ENCODE measurements around the gene MAML2. TPM values are rescaled to one million over a fixed set of nuclear protein-coding genes. Genes with fewer than 3 reads are reported as not detected.
"Not testable (repeated sequence)": the region's sequence is repeated elsewhere in the genome, so short reads cannot be mapped to it uniquely, and the experiment has no call there.

MAML2 gene
- total RNA-seq, 1 experiment from 2014 or later = 0.82 TPM

DNA sequence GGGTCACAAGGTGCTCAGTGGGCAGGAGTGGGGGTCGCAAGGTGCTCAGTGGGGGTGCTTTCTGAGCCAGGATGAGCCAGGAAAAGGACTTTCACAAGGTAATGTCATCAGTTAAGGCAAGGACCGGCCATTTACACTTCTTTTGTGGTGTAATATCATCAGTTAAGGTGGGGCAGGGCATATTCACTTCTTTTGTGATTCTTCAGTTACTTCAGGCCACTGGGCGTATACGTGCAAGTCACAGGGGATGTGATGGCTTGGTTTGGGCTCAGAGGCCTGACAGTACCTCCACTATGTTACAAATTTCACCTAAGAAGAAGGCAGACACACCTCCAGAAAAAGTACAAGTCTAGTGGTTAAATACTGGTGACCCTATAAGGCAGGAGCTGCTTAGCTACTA, 162.1 kb downstream of the MAML2 start:
- H3K36me3 ChIP-seq, H3K9me3 ChIP-seq, H3K4me3 ChIP-seq, H3K27me3 ChIP-seq, DNase-seq: not testable (repeated sequence)

DNA sequence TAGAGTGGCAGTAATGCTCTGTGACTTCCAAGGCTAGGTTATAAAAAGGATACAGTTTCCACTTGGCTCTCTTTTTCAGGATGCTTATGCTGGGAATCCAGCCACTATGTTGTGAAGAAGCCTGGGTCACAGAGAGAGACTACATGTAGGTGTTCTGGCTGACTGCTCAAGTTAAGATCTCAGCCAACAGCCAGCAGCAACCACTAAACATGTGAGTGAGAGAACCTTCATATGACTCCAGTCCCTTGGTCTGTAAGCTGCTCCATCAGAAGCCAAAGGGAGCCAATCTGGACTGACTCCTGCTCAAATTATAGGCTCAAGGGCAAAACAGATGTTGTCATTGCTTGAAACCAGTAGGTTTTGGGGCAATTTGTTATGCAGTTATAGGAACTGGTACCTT, 162.7 kb downstream of the MAML2 start:
- Histone ChIP-seq H3K4me3 (no peak overlapping the region), H3K9me3 (no peaks in the 10 kb centered on the region), H3K27me3 (no peaks in the 10 kb centered on the region), H3K36me3 (no peaks in the 10 kb centered on the region)
- no peak for DNase-seq

DNA sequence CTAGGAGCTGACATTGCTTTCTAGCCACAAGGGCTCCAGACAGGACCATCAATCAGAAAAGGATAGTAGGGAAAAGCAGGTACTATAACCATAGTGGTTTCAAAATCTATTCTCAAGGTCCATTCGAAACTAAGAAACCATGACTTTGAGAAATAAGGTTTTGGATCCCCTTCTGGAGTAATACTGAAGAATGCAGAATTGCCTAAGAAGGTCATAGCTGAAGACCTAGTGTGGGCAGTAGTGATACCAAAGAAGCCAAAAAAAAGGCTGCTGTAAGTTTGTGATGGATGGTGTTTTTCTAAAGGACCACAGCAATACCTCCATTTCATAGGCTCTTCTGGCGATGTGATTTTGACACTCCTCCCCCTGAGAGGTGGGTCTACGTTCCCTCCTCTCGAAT, 163.1 kb downstream of the MAML2 start:
- H3K9me3 ChIP-seq = no peaks in the 10 kb centered on the region
- H3K36me3 ChIP-seq = no peaks in the 10 kb centered on the region
- no peaks in the 10 kb centered on the region for H3K27me3 ChIP-seq
- no peak overlapping the region for H3K4me3 ChIP-seq
- DNase-seq = no peak

DNA sequence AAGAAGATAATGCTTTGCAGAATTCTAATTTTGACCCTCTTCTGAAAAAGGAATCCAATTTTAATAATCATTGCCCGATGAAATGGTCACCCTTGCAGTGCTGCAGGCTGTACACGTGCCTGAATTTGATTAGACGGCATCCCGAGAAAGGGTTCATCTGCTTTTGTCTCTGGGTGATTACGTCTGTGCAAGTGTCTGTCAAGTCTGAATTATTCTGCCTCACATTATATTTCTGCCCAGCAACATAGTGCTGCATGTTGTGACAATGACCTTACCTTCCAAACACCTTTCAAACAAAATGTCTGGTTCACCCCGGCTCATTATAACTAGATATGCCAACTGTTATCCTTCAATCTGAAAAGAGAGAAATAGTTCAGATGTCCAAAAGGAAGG, 164.1 kb downstream of the MAML2 start:
- Histone ChIP-seq H3K27me3 (no peaks in the 10 kb centered on the region), H3K4me3 (no peak overlapping the region), H3K9me3 (no peaks in the 10 kb centered on the region), H3K36me3 (no peaks in the 10 kb centered on the region)
- no peak for DNase-seq

DNA sequence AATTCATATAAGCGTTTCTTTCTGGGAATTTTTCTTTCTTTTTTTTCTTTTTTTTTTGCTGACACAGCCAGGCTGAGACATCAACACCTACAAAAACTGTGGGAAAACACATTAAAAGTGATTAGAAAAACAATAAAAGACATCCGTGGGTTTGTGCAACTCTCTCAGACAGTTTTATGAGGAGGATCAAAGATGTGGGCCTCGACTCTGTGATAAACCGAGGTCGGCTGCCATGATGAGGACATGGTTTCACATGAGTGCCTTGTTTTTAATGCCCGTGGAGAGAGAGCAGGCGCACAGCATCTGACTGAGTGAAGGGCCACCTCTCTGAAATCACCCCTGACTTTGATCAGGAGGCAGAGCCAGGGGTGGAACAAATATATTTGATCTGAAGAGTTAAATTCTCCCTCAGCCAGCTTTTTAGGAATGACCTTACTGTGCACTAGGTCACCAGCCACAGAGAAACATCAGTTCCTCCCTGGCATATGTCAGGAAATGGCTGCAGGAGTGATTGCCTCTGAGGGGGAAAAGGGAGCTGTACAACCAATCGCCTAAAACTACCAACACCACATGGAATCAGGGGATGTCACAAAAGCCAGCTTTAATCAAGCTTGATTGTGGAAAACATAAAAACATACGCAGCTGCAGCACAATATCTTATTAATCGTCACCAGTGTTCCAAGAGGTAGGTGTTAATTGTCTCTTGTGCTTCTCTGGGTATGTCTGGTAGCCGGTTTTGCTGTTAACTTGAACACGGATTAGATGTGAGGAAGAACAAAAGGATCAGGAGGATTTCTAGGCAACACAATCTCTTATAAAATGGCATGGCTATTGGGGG, 164.7 kb downstream of the MAML2 start:
- Histone ChIP-seq H3K27me3 (no peaks in the 10 kb centered on the region), H3K4me3 (no peak overlapping the region), H3K36me3 (no peaks in the 10 kb centered on the region), H3K9me3 (no peaks in the 10 kb centered on the region)
- DNase-seq = no peak

DNA sequence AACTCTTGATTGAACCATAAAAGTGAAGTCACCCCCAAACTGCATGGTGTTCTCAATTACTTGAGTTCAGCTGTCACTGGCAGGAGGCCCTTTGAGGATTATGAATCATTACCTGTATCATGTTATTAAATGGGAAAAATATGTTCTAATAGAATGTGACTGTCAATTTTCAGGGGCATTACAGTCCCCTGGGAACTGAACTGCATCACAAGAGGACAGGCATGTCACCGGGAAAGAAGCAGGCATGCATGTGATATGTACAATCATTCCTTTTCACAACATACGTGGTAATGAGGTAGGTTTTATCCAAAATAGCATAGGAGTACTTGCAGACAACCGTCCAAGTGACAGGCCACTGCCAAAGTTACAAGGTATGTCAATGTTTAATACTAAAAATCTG, 165.8 kb downstream of the MAML2 start:
- Histone ChIP-seq H3K27me3 (no peaks in the 10 kb centered on the region), H3K9me3 (no peaks in the 10 kb centered on the region)
- no peak for DNase-seq

DNA sequence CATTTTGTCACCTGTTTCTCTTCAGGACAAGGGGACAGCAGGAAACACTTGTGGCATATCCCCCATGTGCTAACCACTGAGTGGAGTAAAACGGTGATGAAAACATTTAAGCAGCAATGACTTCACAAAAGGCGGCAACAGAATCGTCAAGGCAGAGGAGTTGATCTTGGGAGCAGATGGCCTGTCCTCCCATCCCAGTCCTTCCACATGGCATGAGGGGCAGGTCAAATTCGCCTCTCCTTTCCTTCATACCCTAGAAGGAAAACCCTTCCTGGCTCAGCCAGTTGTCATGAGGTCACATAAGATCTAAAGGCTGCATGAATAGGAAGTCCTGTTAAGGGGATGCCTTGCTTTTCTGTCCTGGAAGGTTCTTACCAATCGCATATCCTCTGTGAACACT, 169.1 kb downstream of the MAML2 start:
- no peaks in the 10 kb centered on the region for H3K27me3 ChIP-seq
- DNase-seq = no peak
- no peak overlapping the region for H3K4me3 ChIP-seq
- no peaks in the 10 kb centered on the region for H3K36me3 ChIP-seq
- no peaks in the 10 kb centered on the region for H3K9me3 ChIP-seq

More for the DNA sequence above, 165.8 kb downstream of the MAML2 start:
- Histone ChIP-seq H3K4me3 (no peak overlapping the region), H3K36me3 (no peaks in the 10 kb centered on the region)

DNA sequence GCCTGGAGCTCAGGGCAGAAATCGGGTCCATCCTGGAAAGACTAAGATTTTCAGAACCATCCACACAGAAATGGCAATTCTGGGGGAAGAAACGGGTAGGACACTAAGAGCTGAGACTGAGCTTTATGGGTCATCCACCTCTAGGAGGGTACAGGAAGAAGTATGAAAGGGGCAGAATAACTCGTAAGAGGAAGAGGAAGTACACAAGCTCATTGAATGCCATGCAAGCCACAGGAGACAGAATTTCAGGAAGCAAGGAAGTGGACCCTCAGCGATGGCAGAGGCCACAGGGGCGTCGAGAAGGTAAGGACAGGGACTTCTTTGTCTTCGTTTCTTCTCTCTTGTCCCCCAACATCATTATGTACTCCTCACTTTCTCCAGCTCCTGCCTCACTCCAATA, 169.6 kb downstream of the MAML2 start:
- no peak for DNase-seq
- Histone ChIP-seq H3K9me3 (no peaks in the 10 kb centered on the region), H3K36me3 (no peaks in the 10 kb centered on the region), H3K27me3 (no peaks in the 10 kb centered on the region), H3K4me3 (no peak overlapping the region)

DNA sequence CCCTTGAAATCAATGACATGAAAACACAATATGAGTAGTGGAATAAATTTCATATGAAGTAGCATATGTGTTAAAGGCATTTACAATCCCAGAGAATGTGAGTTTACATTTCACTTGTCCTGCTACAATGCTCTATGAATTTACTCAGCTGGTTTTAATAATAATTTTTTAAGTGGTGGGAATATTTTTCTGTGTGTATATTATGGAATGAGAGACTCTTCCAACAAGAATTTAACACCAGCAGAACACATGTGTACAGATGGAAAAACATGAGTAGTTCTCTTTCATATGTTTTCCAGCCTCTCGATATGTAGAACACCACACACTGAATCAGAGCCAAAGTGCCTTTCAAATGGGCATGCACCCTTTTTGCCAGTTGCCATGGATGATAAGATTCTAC, 170.4 kb downstream of the MAML2 start:
- no peak for DNase-seq
- Histone ChIP-seq H3K4me3 (no peak overlapping the region), H3K36me3 (no peaks in the 10 kb centered on the region), H3K27me3 (no peaks in the 10 kb centered on the region), H3K9me3 (no peaks in the 10 kb centered on the region)

DNA sequence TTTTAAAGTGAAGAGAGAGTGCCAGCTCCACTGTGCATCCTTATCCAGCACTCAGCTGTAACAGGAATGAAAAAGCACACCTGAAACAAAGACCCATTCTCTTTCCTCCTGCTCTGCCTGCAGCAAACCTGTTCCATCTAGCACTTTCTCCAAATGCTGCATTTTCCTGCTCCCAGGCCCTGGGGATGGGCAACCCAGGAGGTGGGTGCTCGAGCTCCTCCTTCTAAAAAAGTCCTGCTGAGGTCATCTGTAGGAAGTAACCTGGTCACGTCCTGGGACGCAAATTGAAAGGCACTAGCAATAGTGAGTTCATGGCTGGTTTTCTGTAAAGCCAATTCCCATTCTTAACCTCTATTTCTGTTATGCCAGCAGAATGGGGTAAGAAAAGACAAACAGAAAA, 173.7 kb downstream of the MAML2 start:
- no peak for DNase-seq
- Histone ChIP-seq H3K4me3 (no peak overlapping the region), H3K36me3 (no peaks in the 10 kb centered on the region), H3K9me3 (no peaks in the 10 kb centered on the region), H3K27me3 (no peaks in the 10 kb centered on the region)

DNA sequence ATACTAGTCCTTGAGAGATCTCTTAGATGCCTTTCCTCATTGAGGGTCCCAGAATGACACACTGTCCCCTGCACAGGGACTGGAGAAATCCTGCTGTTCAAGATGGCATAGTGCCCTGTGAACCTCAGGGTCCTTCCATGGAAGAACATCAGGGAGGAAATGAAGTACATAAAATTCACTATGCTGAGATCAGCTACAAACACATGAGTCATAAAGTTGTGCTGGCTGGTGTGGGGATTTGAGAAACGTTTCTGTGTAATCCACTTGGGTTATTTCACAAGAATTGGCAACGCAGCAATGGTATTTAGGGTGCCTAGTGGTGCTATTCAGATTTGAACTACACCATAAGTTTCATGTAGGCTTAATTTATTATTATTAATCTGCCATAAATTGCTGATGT, 174.4 kb downstream of the MAML2 start:
- peak; percentile 68 for DNase-seq
- no peaks in the 10 kb centered on the region for H3K36me3 ChIP-seq
- no peaks in the 10 kb centered on the region for H3K27me3 ChIP-seq
- no peak overlapping the region for H3K4me3 ChIP-seq
- no peaks in the 10 kb centered on the region for H3K9me3 ChIP-seq

DNA sequence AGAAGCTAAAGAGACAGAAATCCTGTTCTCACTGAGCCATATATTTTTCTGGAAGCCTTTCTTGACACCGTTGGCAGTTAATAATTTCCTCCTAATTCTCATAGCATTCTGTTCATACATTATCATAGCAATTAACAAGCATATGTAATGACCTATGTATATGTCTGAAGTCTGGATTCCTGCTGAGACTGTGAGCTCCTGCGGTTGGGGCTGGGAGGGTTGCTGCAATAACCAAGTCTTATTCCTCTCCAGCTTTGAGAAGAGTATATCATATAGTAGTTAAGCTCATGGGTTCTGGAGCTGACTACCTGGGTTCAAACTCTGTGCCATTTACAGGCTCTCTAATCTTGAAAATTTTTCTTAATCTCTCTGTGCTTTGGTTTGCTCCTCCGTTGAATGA, 175.2 kb downstream of the MAML2 start:
- no peaks in the 10 kb centered on the region for H3K27me3 ChIP-seq
- no peak for DNase-seq
- no peaks in the 10 kb centered on the region for H3K36me3 ChIP-seq
- H3K4me3 ChIP-seq = no peak overlapping the region
- no peaks in the 10 kb centered on the region for H3K9me3 ChIP-seq

DNA sequence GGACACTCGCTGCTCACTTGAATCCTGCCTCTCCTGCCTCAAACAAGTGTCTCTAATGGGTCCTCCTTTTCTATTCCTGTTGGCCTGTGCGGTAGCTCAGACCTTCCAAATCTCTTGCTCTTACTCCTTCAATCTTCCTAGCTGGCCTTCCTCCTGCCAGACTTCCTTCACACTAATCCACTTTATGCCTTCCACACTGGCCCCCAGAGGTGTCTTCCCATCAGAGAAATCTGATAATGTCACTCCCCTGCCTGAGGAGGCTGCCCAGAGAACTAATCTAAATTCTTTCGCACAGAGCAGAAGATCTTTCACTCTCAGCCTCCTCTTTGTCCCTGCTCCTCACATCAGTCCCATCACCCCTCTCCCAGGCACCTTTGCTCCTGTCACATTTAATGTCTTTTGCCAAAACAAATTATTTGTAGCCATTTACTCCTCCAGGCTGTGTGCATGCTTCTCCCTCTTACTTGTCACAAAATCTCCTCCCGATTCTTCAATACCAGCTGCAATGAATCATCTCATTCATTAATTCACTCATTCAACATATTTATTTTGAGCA, 175.7 kb downstream of the MAML2 start:
- DNase-seq = no peak
- Histone ChIP-seq H3K9me3 (no peaks in the 10 kb centered on the region), H3K4me3 (no peak overlapping the region), H3K36me3 (no peaks in the 10 kb centered on the region), H3K27me3 (no peaks in the 10 kb centered on the region)

DNA sequence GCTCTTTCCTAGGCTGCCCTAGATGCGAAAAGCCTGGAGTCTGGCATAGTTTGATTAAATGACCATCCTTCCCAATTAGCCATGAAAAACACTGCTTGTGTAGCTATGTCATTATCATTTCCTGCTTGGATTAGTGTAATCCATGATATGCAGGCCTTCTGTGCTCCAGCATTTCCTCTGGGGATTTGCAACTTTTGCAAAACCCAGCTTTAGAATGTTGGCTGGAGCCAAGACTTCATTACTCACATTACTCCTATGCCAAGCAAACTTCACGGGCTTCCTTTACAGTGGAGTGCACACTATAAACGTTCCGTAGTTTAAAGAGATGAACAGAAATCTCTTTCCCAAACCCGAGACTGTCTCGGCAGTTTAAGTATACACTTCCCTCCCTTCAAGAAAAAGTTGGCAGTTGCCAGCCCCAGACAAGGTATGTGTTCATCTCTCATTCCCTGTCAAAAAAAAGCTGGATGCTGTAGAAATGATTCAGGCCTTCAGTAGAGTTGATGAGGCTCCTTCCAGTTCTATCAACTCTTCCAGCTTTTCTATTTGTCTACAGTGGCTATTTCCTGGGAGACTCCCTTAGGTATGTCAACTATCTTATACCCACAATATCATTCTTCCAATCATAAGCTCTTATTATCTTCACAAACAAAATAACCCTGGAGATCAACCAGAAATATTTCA, 180.0 kb downstream of the MAML2 start:
- no peak overlapping the region for H3K4me3 ChIP-seq
- no peaks in the 10 kb centered on the region for H3K27me3 ChIP-seq
- peak; percentile 82 for DNase-seq

DNA sequence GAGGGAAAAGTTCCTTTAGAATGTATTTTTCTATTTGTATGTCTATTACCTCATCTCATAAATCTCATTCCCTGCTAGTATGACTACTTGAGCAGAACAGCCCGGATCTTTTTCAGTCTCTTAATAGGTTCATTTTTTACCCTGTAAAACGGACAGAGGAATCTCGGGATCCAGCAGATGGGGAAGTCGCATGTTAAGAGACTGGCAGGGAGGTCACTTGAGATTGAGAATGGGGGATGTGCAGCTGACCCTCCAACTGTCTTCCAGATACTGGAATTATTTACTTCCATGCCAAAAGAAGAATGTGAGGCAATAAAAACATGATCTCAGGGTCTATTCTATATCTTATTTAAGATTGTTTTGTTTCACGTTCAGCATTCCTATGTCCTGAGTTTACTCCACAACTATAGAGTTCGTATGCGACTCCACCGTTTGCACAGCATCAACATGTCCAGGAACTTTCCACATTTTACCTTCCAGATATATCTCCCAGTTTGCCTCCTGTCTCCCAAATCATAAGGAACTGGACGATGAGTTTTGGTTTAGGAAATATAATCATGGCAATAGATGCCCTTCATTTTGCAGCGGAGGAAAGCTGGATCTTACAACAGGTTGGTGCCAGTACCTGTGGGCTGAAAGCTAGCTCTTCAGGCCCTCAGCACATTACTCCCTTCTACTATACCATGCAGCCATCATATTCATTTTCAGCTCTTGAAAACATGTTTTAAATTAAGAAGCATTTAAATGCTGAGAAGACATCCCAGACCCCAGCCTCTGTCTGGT, 181.5 kb downstream of the MAML2 start:
- H3K4me3 ChIP-seq = no peak overlapping the region
- H3K9me3 ChIP-seq = no peaks in the 10 kb centered on the region
- no peaks in the 10 kb centered on the region for H3K36me3 ChIP-seq
- H3K27me3 ChIP-seq = no peaks in the 10 kb centered on the region
- no peak for DNase-seq

More for the DNA sequence above, 180.0 kb downstream of the MAML2 start:
- H3K36me3 ChIP-seq = no peaks in the 10 kb centered on the region
- no peaks in the 10 kb centered on the region for H3K9me3 ChIP-seq

DNA sequence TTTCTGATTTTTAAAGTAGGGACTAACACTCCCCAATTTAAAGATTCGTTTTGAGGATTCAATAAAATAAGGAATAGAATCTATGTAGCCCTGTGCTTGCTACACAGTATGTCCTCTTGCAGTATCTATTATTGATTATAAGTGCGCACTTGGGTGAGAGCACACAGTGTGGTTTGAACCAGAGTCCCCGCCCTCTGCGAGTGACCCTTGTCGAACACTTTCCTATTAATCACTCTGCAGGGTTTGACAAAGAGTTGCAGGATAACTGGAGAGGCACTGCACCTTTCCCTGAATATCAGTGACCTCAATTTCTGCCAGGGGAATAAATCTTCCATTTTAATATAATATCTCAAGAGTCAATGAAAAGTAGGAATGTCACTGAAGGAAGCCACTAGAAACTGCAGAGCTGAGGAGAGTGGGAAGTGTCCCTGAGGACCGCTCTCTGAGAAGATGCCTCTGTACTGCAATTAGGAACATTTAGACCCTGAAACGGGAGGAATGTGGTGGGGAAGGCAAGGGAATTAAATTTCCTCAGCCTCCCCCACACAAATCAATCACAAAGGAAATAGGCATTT, 182.2 kb downstream of the MAML2 start:
- no peaks in the 10 kb centered on the region for H3K9me3 ChIP-seq
- H3K36me3 ChIP-seq = no peaks in the 10 kb centered on the region
- no peaks in the 10 kb centered on the region for H3K27me3 ChIP-seq
- no peak overlapping the region for H3K4me3 ChIP-seq
- no peak for DNase-seq

DNA sequence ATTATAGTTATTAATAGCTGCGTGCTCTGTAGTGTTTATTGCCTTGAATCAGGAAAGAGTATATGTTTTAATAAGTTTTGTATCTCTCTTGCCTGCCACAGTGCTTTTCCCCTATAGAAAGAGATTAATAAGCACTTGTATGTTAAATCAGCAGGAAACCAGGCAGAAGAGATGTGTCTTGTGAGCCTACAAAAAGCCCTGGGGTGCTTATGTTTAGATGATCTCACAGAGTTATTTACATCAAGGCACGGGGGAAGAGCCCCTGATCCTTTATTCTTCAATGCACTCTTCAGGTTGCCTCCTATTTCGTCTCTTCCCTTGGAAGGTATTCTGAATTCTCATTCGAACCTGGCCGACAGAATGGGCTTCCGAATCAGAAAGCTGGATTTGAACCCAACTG, 183.0 kb downstream of the MAML2 start:
- DNase-seq = no peak
- Histone ChIP-seq H3K9me3 (no peaks in the 10 kb centered on the region), H3K4me3 (no peak overlapping the region), H3K27me3 (no peaks in the 10 kb centered on the region), H3K36me3 (no peaks in the 10 kb centered on the region)
